ENCODE measurements around the gene ATF6B.

DNA sequence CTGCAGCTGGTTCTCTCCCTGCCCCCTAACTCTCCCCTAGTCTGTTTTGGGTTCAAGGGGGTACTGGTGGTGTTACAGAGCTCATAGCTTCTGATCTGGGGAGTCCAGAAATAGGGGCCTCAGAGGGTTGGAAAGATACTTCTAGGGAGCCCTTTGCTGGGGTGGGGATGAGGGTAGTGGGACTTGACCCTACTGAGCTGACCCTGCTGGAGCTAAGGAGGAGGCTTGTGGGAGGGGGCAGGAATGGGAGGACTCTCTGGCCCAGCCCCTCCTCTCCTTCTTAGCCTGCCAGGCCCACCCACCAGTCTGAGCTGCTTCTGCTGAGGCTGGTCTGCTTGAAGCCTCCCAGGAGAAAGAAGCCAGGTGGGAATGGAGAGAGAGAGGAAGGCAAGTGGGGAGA is 36.2 kb upstream of the ATF6B start, which contains the start of gene EGFL8:
- TF ChIP-seq, protein P1, sequence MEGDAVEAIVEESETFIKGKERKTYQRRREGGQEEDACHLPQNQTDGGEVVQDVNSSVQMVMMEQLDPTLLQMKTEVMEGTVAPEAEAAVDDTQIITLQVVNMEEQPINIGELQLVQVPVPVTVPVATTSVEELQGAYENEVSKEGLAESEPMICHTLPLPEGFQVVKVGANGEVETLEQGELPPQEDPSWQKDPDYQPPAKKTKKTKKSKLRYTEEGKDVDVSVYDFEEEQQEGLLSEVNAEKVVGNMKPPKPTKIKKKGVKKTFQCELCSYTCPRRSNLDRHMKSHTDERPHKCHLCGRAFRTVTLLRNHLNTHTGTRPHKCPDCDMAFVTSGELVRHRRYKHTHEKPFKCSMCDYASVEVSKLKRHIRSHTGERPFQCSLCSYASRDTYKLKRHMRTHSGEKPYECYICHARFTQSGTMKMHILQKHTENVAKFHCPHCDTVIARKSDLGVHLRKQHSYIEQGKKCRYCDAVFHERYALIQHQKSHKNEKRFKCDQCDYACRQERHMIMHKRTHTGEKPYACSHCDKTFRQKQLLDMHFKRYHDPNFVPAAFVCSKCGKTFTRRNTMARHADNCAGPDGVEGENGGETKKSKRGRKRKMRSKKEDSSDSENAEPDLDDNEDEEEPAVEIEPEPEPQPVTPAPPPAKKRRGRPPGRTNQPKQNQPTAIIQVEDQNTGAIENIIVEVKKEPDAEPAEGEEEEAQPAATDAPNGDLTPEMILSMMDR (IDR thresholded peaks at IDR 0.05) = no peak
- TF ChIP-seq POLR2A (IDR thresholded peaks at IDR 0.05) = no peak

Data from lower leg skin (tissue), 3 donors.